HCT116 (cell line): ENCODE results near the gene FNDC3B. TPM values are rescaled to one million over a fixed set of nuclear protein-coding genes. Genes with fewer than 3 reads are reported as not detected.
"Not testable (repeated sequence)": the region's sequence is repeated elsewhere in the genome, so short reads cannot be mapped to it uniquely, and the experiment has no call there.

ENCODE experiments used
- ATAC-seq: fragments of 200-7000 bp; cut with Tn5 transposase; 2 replicates; pipeline ENCODE4 v1.9.1; 2020; ENCODE audit warnings: mild to moderate bottlenecking, moderate library complexity
- BruUV-seq: library from RNA; stranded (reverse); fragments of 400-500 nt; replicated peaks from 2 replicates; lab custom pipeline; 2021; lab: Mats Ljungman, UMichigan
- CTCF ChIA-PET: fragments of 300-600 bp; sonication (Branson Sonifier 250); formaldehyde crosslinking; loops from one replicate; lab custom pipeline; 2021; ENCODE audit warnings: antibody characterized with exemption; lab: Charles Lee
- POLR2A ChIA-PET: fragments of 300-600, 350-600 bp; sonication (Branson Sonifier 250); formaldehyde crosslinking; loops from one replicate; lab custom pipeline; 2021; ENCODE audit warnings: antibody characterized with exemption; lab: Charles Lee
- RAD21 ChIA-PET, 2 experiments: fragments of 300-600 bp; sonication (Branson Sonifier 250); formaldehyde crosslinking; loops; one replicate each; lab custom pipeline; 2023; ENCODE audit warnings: low total read pairs in 2 of 2; ENCODE audit not compliant: uncharacterized antibody in 2 of 2, unreplicated experiment in 2 of 2, low non-redundant PET in 1 of 2; lab: Charles Lee
- DNase-seq: peaks from one replicate; pipeline ENCODE4 v3.0.0-alpha.2; 2010; ENCODE audit warnings: low read depth, low spot score
- H2AFZ ChIP-seq: fragments of 200-600 bp; shearing (Covaris generic), sonication (generic); 2 replicates; pipeline ENCODE4 v1.6.1; 2017; ENCODE audit warnings: low read depth, mixed run types, mixed read lengths, antibody characterized with exemption, low read length; ENCODE audit not compliant: poor library complexity, severe bottlenecking
- H3K27ac ChIP-seq: 2 replicates; pipeline ENCODE4 v1.5.1; 2012; ENCODE audit warnings: low read depth, low read length
- H3K27me3 ChIP-seq: fragments of 200-600 bp; sonication (generic); 2 replicates; pipeline ENCODE4 v1.6.1; 2016; ENCODE audit warnings: mixed run types, low read length, mixed read lengths; ENCODE audit not compliant: insufficient read depth
- H3K36me3 ChIP-seq, 2 experiments: fragments of 200-500 bp in 1 of 2; fragments of 200-600 bp in 1 of 2; sonication (Bioruptor generic) in 1 of 2; sonication (generic) in 1 of 2; 2 replicates each; pipeline versions ENCODE4 v1.5.1 to v1.6.1; 2014 to 2016; ENCODE audit warnings: low read length in 2 of 2, inconsistent platforms in 1 of 2, mixed read lengths in 1 of 2, mixed run types in 1 of 2; ENCODE audit not compliant: insufficient read depth in 2 of 2, control insufficient read depth in 1 of 2
- H3K4me1 ChIP-seq, 2 experiments: fragments of 200-600 bp in 1 of 2; sonication (generic) in 1 of 2; 2 replicates each; pipeline versions ENCODE4 v1.5.1 to v1.6.1; 2012 to 2017; ENCODE audit warnings: low read length in 2 of 2, inconsistent platforms in 1 of 2, mild to moderate bottlenecking in 1 of 2, mixed read lengths in 1 of 2, mixed run types in 1 of 2, moderate library complexity in 1 of 2; ENCODE audit not compliant: insufficient read depth in 2 of 2, control insufficient read depth in 1 of 2
- H3K4me2 ChIP-seq: fragments of 200-600 bp; sonication (generic); 2 replicates; pipeline ENCODE4 v1.6.1; 2017; ENCODE audit warnings: mixed run types, low read length, mixed read lengths
- H3K4me3 ChIP-seq, 2 experiments: fragments of 200-600 bp in 1 of 2; sonication (generic) in 1 of 2; replicated peaks in 1 of 2; 2 replicates each; pipeline ENCODE4 v1.5.1; 2011 to 2016; ENCODE audit warnings: low read length in 2 of 2, control low read depth in 1 of 2, low read depth in 1 of 2, mild to moderate bottlenecking in 1 of 2, mixed read lengths in 1 of 2, mixed run types in 1 of 2
- H3K79me2 ChIP-seq: fragments of 200-600 bp; sonication (generic); 2 replicates; pipeline ENCODE4 v1.6.1; 2017; ENCODE audit warnings: mild to moderate bottlenecking, mixed run types, low read length, moderate library complexity, mixed read lengths; ENCODE audit not compliant: insufficient read depth
- H3K9ac ChIP-seq: fragments of 200-600 bp; sonication (generic); 2 replicates; pipeline ENCODE4 v1.6.1; 2016; ENCODE audit warnings: low read length, mixed read lengths
- H3K9me2 ChIP-seq: fragments of 200-600 bp; sonication (generic), shearing (Covaris generic); 2 replicates; pipeline ENCODE4 v1.6.1; 2017; ENCODE audit warnings: mixed run types, mild to moderate bottlenecking, moderate library complexity; ENCODE audit not compliant: insufficient read depth
- H3K9me3 ChIP-seq, 2 experiments: fragments of 200-500 bp in 1 of 2; fragments of 200-600 bp in 1 of 2; sonication (Bioruptor generic) in 1 of 2; sonication (generic) in 1 of 2; 2 replicates each; pipeline ENCODE4 v1.6.1; 2014 to 2017; ENCODE audit warnings: low read length in 2 of 2, mixed read lengths in 2 of 2, inconsistent platforms in 1 of 2, low read depth in 1 of 2, mild to moderate bottlenecking in 1 of 2, mixed run types in 1 of 2, moderate library complexity in 1 of 2; ENCODE audit not compliant: control insufficient read depth in 1 of 2, insufficient read depth in 1 of 2
- H4K20me1 ChIP-seq: fragments of 200-600 bp; sonication (generic), shearing (Covaris generic); 2 replicates; pipeline ENCODE4 v1.6.1; 2017; ENCODE audit warnings: mixed run types, mild to moderate bottlenecking, moderate library complexity; ENCODE audit not compliant: insufficient read depth
- ATF3 ChIP-seq: IDR thresholded peaks from 2 replicates; pipeline ENCODE4 v1.6.1; 2012
- CEBPB ChIP-seq: IDR thresholded peaks from 2 replicates; pipeline ENCODE4 v1.6.1; 2012; ENCODE audit warnings: low read depth
- EGR1 ChIP-seq: IDR thresholded peaks from 2 replicates; pipeline ENCODE4 v1.6.1; 2012; ENCODE audit warnings: low read depth
- ELF1 ChIP-seq: IDR thresholded peaks from 2 replicates; pipeline ENCODE4 v1.6.1; 2012; ENCODE audit warnings: low read depth, borderline replicate concordance
- EZH2 ChIP-seq: fragments of 200-600 bp; sonication (generic); IDR thresholded peaks from 2 replicates; pipeline ENCODE4 v1.6.1; 2017; ENCODE audit warnings: antibody characterized with exemption, mixed run types
- POLR2A ChIP-seq: IDR thresholded peaks from 2 replicates; pipeline ENCODE4 v1.7.0; 2011; ENCODE audit warnings: borderline replicate concordance; ENCODE audit not compliant: insufficient read depth, insufficient read length; ENCODE audit errors: extremely low read depth
- RAD21 ChIP-seq: IDR thresholded peaks from 2 replicates; pipeline ENCODE4 v1.6.1; 2012; ENCODE audit warnings: low read depth, mild to moderate bottlenecking
- REST ChIP-seq: IDR thresholded peaks from 2 replicates; pipeline ENCODE4 v1.6.1; 2012; ENCODE audit warnings: low read depth
- SIN3A ChIP-seq: IDR thresholded peaks from 2 replicates; pipeline ENCODE4 v1.6.1; 2012; ENCODE audit warnings: low read depth
- SP1 ChIP-seq: IDR thresholded peaks from 2 replicates; pipeline ENCODE4 v1.6.1; 2012; ENCODE audit warnings: low read depth
- TCF7L2 ChIP-seq: IDR thresholded peaks from 2 replicates; pipeline ENCODE4 v1.7.0; 2011; ENCODE audit warnings: borderline replicate concordance, inconsistent platforms; ENCODE audit not compliant: insufficient read depth, insufficient read length; ENCODE audit errors: extremely low read depth
- ZNF274 ChIP-seq: fragments of 200-500 bp; sonication (Bioruptor generic); IDR thresholded peaks from 2 replicates; pipeline ENCODE4 v1.6.1; 2014; ENCODE audit warnings: mild to moderate bottlenecking, low read depth, low read length, inconsistent platforms
- intact Hi-C: fragments of 100-400 bp; cut with micrococcal nuclease; formaldehyde crosslinking; loops from 2 replicates; pipeline ENCODE4 v1.10.0; 2022
- total RNA-seq: library from RNA; stranded (reverse); gene quantifications from one replicate; pipeline ENCODE4 v1.2.1, GENCODE V29; 2021; ENCODE audit not compliant: unreplicated experiment

The FNDC3B gene
- total RNA-seq, 1 experiment from 2014 or later, result 45.7 TPM

GRCh38 chr3:172001616-172002015 is 37.8 kb upstream of the FNDC3B start:
- intact Hi-C loops, POLR2A ChIA-PET: not testable (repeated sequence)

GRCh38 chr3:172002512-172003078 is 36.8 kb upstream of the FNDC3B start:
- H3K36me3 ChIP-seq, result no peaks in the 10 kb centered on the region
- no peaks in the 10 kb centered on the region for H3K4me1 ChIP-seq
- no peaks in the 10 kb centered on the region for H4K20me1 ChIP-seq
- no peaks in the 10 kb centered on the region for H3K79me2 ChIP-seq
- H3K9me3 ChIP-seq, result no peaks in the 10 kb centered on the region
- H3K4me3 ChIP-seq, result no peak overlapping the region
- CTCF ChIA-PET, result no interaction called here
- H3K9me2 ChIP-seq, result no peaks in the 10 kb centered on the region
- no peak overlapping the region for H2AFZ ChIP-seq
- POLR2A ChIA-PET, result no interaction called here
- H3K27ac ChIP-seq, result no peak overlapping the region
- no peak overlapping the region for H3K4me2 ChIP-seq
- no TSS peak for BruUV-seq
- no peak overlapping the region for H3K9ac ChIP-seq
- no peak for ATAC-seq
- intact Hi-C loops, result no loop called here
- RAD21 ChIA-PET, result no interaction called here
- TF ChIP-seq POLR2A, result no peak
- no peak for TF ChIP-seq EGR1
- TF ChIP-seq, all 23 proteins: peak for 0
- no peak for DNase-seq
- no peaks in the 10 kb centered on the region for H3K27me3 ChIP-seq

More at GRCh38 chr3:172001616-172002015, 37.8 kb upstream of the FNDC3B start:
- H3K9me3 ChIP-seq, H4K20me1 ChIP-seq, H3K4me3 ChIP-seq, H2AFZ ChIP-seq, H3K36me3 ChIP-seq, H3K4me1 ChIP-seq, H3K9me2 ChIP-seq, CTCF ChIA-PET, H3K9ac ChIP-seq, H3K4me2 ChIP-seq, H3K27me3 ChIP-seq, BruUV-seq, RAD21 ChIA-PET, H3K27ac ChIP-seq, DNase-seq, ATAC-seq, H3K79me2 ChIP-seq: not testable (repeated sequence)

- DNase-seq (no peak), ATAC-seq (no peak)
- no peaks in the 10 kb centered on the region for H3K36me3 ChIP-seq
- no peak overlapping the region for H3K4me3 ChIP-seq
- TF ChIP-seq CEBPB, result no peak
- TF ChIP-seq ATF3, result no peak
- no peak for TF ChIP-seq SIN3A
- no peak for TF ChIP-seq SP1
- TF ChIP-seq ZNF274, result no peak
- no peak for TF ChIP-seq RAD21
- no peak for TF ChIP-seq TCF7L2
- TF ChIP-seq ELF1, result no peak
- no peak for TF ChIP-seq REST
- no peak for TF ChIP-seq EZH2
- TF ChIP-seq, all 23 proteins: peak for 0
- no peaks in the 10 kb centered on the region for H3K9me2 ChIP-seq
- no peak overlapping the region for H3K4me2 ChIP-seq
- CTCF ChIA-PET, result no interaction called here
- H3K27me3 ChIP-seq, result no peaks in the 10 kb centered on the region
- POLR2A ChIA-PET, result no interaction called here
- no peaks in the 10 kb centered on the region for H3K4me1 ChIP-seq
- H3K27ac ChIP-seq, result no peak overlapping the region
- H3K9ac ChIP-seq, result no peak overlapping the region
- no peaks in the 10 kb centered on the region for H4K20me1 ChIP-seq
- no peak overlapping the region for H2AFZ ChIP-seq
- no peaks in the 10 kb centered on the region for H3K79me2 ChIP-seq
- no TSS peak for BruUV-seq
- RAD21 ChIA-PET, result no interaction called here
- no peaks in the 10 kb centered on the region for H3K9me3 ChIP-seq
- intact Hi-C loops, result no loop called here
Measured at GRCh38 chr3:172003146-172003545, 36.2 kb upstream of the FNDC3B start.
